ENCODE measurements around the gene FAM227B. TPM values are rescaled to one million over a fixed set of nuclear protein-coding genes. Genes with fewer than 3 reads are reported as not detected.
A peak's percentile ranks its signal among the peaks of the same experiment; 100 is the strongest.

Gene FAM227B
- total RNA-seq, 4 donors from 2014 or later, result 3.3 to 9.2 (median 6.6) TPM

GRCh38 chr15:49467746-49468480 lies 152.7 kb downstream of the FAM227B start:
- Histone ChIP-seq H3K36me3 (no peaks in the 10 kb centered on the region), H3K4me3 (no peak overlapping the region), H3K9me3 (no peaks in the 10 kb centered on the region), H3K4me1 (peaks cover 0 to 26% (median 0%) of the 10 kb centered on the region in 4 donors), H3K27ac (peak overlapping the region in 3 of 4 donors; percentile 34 to 58 (median 53)), H3K27me3 (no peaks in the 10 kb centered on the region)
- TF ChIP-seq CTCF (IDR thresholded peaks at IDR 0.05), result no peak
- no peak for TF ChIP-seq POLR2AphosphoS5 (IDR thresholded peaks at IDR 0.05)
- WGBS, 2 donors (ENCODE audit: low coverage in 1 of 2), result 63 to 100% methylated on average over 2 to 3 of the region's 3 CpGs
- in situ Hi-C loops (cut with MboI; ENCODE audit: low pct_ligation_motif_present in 1 of 4, low pct_unique_long_range_greater_than_20kb in 1 of 4, low sequenced_read_pairs in 3 of 4), result no loop called here
- intact Hi-C loops (cut with DNase I; ENCODE audit: low total_unique reads), result no loop called here
- no peak for DNase-seq

- H3K27ac ChIP-seq, result peak overlapping the region; percentile 21 to 58 (median 38)
- DNase-seq, result no peak
- no peaks in the 10 kb centered on the region for H3K36me3 ChIP-seq
- no peak for TF ChIP-seq POLR2A (IDR thresholded peaks at IDR 0.05)
- no peak for TF ChIP-seq POLR2AphosphoS5 (IDR thresholded peaks at IDR 0.05)
- TF ChIP-seq EP300 (IDR thresholded peaks at IDR 0.05; ENCODE audit: low read depth), result no peak
- no peak for TF ChIP-seq CTCF (IDR thresholded peaks at IDR 0.05)
- H3K9me3 ChIP-seq, result no peaks in the 10 kb centered on the region
- WGBS, 2 donors (ENCODE audit: low coverage in 1 of 2), result 93 to 100% methylated on average over 1 of the region's 1 CpG
- peaks cover 0 to 23% (median 0%) of the 10 kb centered on the region in 4 donors for H3K4me1 ChIP-seq
- no peaks in the 10 kb centered on the region for H3K27me3 ChIP-seq
- in situ Hi-C loops (cut with MboI; ENCODE audit: low pct_ligation_motif_present in 1 of 4, low pct_unique_long_range_greater_than_20kb in 1 of 4, low sequenced_read_pairs in 3 of 4), result no loop called here
- intact Hi-C loops (cut with DNase I; ENCODE audit: low total_unique reads), result no loop called here
- H3K4me3 ChIP-seq, result no peak overlapping the region
Measured at GRCh38 chr15:49466119-49466518, 154.5 kb downstream of the FAM227B start.

- DNase-seq, result no peak
- no peaks in the 10 kb centered on the region for H3K36me3 ChIP-seq
- TF ChIP-seq POLR2A (IDR thresholded peaks at IDR 0.05), result no peak
- no peak for TF ChIP-seq CTCF (IDR thresholded peaks at IDR 0.05)
- TF ChIP-seq POLR2AphosphoS5 (IDR thresholded peaks at IDR 0.05), result no peak
- no peak for TF ChIP-seq EP300 (IDR thresholded peaks at IDR 0.05; ENCODE audit: low read depth)
- H3K4me3 ChIP-seq, result no peak overlapping the region
- in situ Hi-C loops (cut with MboI; ENCODE audit: low pct_ligation_motif_present in 1 of 4, low pct_unique_long_range_greater_than_20kb in 1 of 4, low sequenced_read_pairs in 3 of 4), result no loop called here
- H3K9me3 ChIP-seq, result no peaks in the 10 kb centered on the region
- no peak overlapping the region for H3K27ac ChIP-seq
- WGBS, 2 donors (ENCODE audit: low coverage in 1 of 2), result 77 to 80% methylated on average over 3 of the region's 3 CpGs
- H3K27me3 ChIP-seq, result no peaks in the 10 kb centered on the region
- H3K4me1 ChIP-seq, result peaks cover 0 to 26% (median 0%) of the 10 kb centered on the region in 4 donors
- intact Hi-C loops (cut with DNase I; ENCODE audit: low total_unique reads), result no loop called here
Measured at GRCh38 chr15:49464522-49464921, 156.1 kb downstream of the FAM227B start.

GRCh38 chr15:49462232-49462844 lies 158.3 kb downstream of the FAM227B start:
- intact Hi-C loops (cut with DNase I; ENCODE audit: low total_unique reads) (no loop called here), in situ Hi-C loops (cut with MboI; ENCODE audit: low pct_ligation_motif_present in 1 of 4, low pct_unique_long_range_greater_than_20kb in 1 of 4, low sequenced_read_pairs in 3 of 4) (no loop called here)
- no peaks in the 10 kb centered on the region for H3K36me3 ChIP-seq
- no peaks in the 10 kb centered on the region for H3K27me3 ChIP-seq
- 48 to 62% methylated on average over 2 of the region's 2 CpGs for WGBS, 2 donors (ENCODE audit: low coverage in 1 of 2)
- no peak for DNase-seq
- no peaks in the 10 kb centered on the region for H3K9me3 ChIP-seq
- TF ChIP-seq EP300 (IDR thresholded peaks at IDR 0.05; ENCODE audit: low read depth), result no peak
- TF ChIP-seq POLR2A (IDR thresholded peaks at IDR 0.05), result no peak
- no peak for TF ChIP-seq POLR2AphosphoS5 (IDR thresholded peaks at IDR 0.05)
- no peak for TF ChIP-seq CTCF (IDR thresholded peaks at IDR 0.05)
- H3K27ac ChIP-seq, result peak overlapping the region; percentile 24 to 53 (median 36)
- no peak overlapping the region for H3K4me3 ChIP-seq
- H3K4me1 ChIP-seq, result peaks cover 0 to 22% (median 0%) of the 10 kb centered on the region in 4 donors
